ENCODE data around the gene RAPGEF4.

DNA sequence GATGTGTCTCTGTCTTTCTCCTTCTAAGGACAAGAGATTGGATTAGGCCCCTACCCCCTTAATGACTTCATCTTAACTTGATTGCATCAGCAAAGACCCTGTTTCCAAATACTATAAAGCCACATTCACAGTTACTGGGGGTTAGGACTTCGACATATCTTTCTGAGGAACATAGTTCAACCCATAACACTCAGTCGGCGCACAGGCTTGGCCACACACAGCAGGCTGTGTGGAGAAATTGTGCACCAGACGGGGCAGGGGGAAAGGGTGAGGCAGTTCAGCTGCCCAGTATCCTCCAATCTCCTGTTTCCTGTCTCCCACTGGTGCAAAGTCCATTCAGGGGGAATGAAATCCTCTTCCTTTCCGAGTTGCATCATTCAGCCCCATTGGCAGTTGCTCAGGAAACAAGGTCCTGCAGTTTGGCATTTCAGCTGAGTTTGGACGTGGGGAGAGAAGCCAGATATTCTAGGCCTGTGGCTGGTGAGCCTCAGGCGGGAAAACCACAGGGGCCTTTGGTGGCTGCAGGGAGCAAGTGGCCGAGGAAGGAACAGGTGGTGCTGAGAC is 9.4 kb upstream of the RAPGEF4 start:
- no peak for TF ChIP-seq POLR2A (IDR thresholded peaks at IDR 0.05)
- TF ChIP-seq, protein P1, sequence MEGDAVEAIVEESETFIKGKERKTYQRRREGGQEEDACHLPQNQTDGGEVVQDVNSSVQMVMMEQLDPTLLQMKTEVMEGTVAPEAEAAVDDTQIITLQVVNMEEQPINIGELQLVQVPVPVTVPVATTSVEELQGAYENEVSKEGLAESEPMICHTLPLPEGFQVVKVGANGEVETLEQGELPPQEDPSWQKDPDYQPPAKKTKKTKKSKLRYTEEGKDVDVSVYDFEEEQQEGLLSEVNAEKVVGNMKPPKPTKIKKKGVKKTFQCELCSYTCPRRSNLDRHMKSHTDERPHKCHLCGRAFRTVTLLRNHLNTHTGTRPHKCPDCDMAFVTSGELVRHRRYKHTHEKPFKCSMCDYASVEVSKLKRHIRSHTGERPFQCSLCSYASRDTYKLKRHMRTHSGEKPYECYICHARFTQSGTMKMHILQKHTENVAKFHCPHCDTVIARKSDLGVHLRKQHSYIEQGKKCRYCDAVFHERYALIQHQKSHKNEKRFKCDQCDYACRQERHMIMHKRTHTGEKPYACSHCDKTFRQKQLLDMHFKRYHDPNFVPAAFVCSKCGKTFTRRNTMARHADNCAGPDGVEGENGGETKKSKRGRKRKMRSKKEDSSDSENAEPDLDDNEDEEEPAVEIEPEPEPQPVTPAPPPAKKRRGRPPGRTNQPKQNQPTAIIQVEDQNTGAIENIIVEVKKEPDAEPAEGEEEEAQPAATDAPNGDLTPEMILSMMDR (IDR thresholded peaks at IDR 0.05): no peak

Measured in sigmoid colon (tissue), 3 donors.